Measurements from ENCODE around the gene SCUBE1. TPM values are rescaled to one million over a fixed set of nuclear protein-coding genes. Genes with fewer than 3 reads are reported as not detected.

SCUBE1 gene
- total and polyA plus RNA-seq, 8 donors: 0.04 to 0.41 (median 0.12) TPM; not detected in 3

GRCh38 chr22:43253839-43254238 is 89.3 kb downstream of the SCUBE1 start:
- ATAC-seq: no peak
- Histone ChIP-seq H3K27me3 (no peaks in the 10 kb centered on the region), H3K9me3 (no peaks in the 10 kb centered on the region), H3K4me1 (no peaks in the 10 kb centered on the region), H3K36me3 (no peaks in the 10 kb centered on the region), H3K27ac (no peak overlapping the region), H3K4me3 (no peak overlapping the region)
- WGBS, 2 donors: 80 to 82% methylated on average over 5 of the region's 5 CpGs
- DNase-seq: no peak
- no peak for FAIRE-seq
- no peak for TF ChIP-seq CTCF (IDR thresholded peaks at IDR 0.05)
- intact Hi-C loops (cut with DNase I): no loop called here

- no peaks in the 10 kb centered on the region for H3K9me3 ChIP-seq
- intact Hi-C loops (cut with DNase I): no loop called here
- TF ChIP-seq CTCF (IDR thresholded peaks at IDR 0.05): no peak
- 52 to 64% methylated on average over 10 of the region's 10 CpGs for WGBS, 2 donors
- no peaks in the 10 kb centered on the region for H3K36me3 ChIP-seq
- no peak for FAIRE-seq
- H3K4me3 ChIP-seq: no peak overlapping the region
- no peak overlapping the region for H3K27ac ChIP-seq
- no peak for ATAC-seq
- DNase-seq: no peak
- no peaks in the 10 kb centered on the region for H3K27me3 ChIP-seq
- H3K4me1 ChIP-seq: no peaks in the 10 kb centered on the region
Measured at GRCh38 chr22:43252319-43252718, 90.9 kb downstream of the SCUBE1 start.

GRCh38 chr22:43249789-43250471 is 93.2 kb downstream of the SCUBE1 start:
- Histone ChIP-seq H3K27me3 (no peaks in the 10 kb centered on the region), H3K9me3 (no peaks in the 10 kb centered on the region), H3K4me1 (no peaks in the 10 kb centered on the region), H3K36me3 (no peaks in the 10 kb centered on the region), H3K4me3 (no peak overlapping the region), H3K27ac (no peak overlapping the region)
- no peak for TF ChIP-seq CTCF (IDR thresholded peaks at IDR 0.05)
- intact Hi-C loops (cut with DNase I): no loop called here
- ATAC-seq (no peak), FAIRE-seq (no peak), DNase-seq (no peak)
- 67 to 71% methylated on average over 16 of the region's 16 CpGs for WGBS, 2 donors

GRCh38 chr22:43247546-43248260 is 95.5 kb downstream of the SCUBE1 start:
- 81 to 91% methylated on average over 8 to 10 of the region's 10 CpGs for WGBS, 2 donors
- Histone ChIP-seq H3K4me1 (no peaks in the 10 kb centered on the region), H3K4me3 (no peak overlapping the region), H3K36me3 (no peaks in the 10 kb centered on the region), H3K27ac (no peak overlapping the region), H3K27me3 (no peaks in the 10 kb centered on the region), H3K9me3 (no peaks in the 10 kb centered on the region)
- intact Hi-C loops (cut with DNase I): no loop called here
- TF ChIP-seq CTCF (IDR thresholded peaks at IDR 0.05): no peak
- DNase-seq (no peak), FAIRE-seq (no peak), ATAC-seq (no peak)

- no peak for DNase-seq
- no peaks in the 10 kb centered on the region for H3K4me1 ChIP-seq
- FAIRE-seq: no peak
- 84 to 90% methylated on average over 4 of the region's 4 CpGs for WGBS, 2 donors
- H3K9me3 ChIP-seq: no peaks in the 10 kb centered on the region
- no peak overlapping the region for H3K27ac ChIP-seq
- no peak for TF ChIP-seq CTCF (IDR thresholded peaks at IDR 0.05)
- H3K36me3 ChIP-seq: no peaks in the 10 kb centered on the region
- H3K27me3 ChIP-seq: no peaks in the 10 kb centered on the region
- no peak overlapping the region for H3K4me3 ChIP-seq
- intact Hi-C loops (cut with DNase I): no loop called here
- ATAC-seq: no peak
Measured at GRCh38 chr22:43246188-43246587, 97.0 kb downstream of the SCUBE1 start.

Measured in pancreas (tissue), 10 donors.